ENCODE data around the gene SLC7A5.
"Not testable (repeated sequence)": the region's sequence is repeated elsewhere in the genome, so short reads cannot be mapped to it uniquely, and the experiment has no call there.

Gene SLC7A5

GRCh38 chr16:87863327-87863635 is 6.0 kb downstream of the SLC7A5 start:
- intact Hi-C loops (cut with DNase I); DNase-seq: not testable (repeated sequence)

GRCh38 chr16:87862597-87863326 is 6.5 kb downstream of the SLC7A5 start:
- intact Hi-C loops (cut with DNase I) = not testable (repeated sequence)
- DNase-seq = peak in 2 of 10 donors; percentile 50 to 87

GRCh38 chr16:87861300-87862099 is 7.8 kb downstream of the SLC7A5 start:
- intact Hi-C loops (cut with DNase I) = not testable (repeated sequence)

GRCh38 chr16:87860553-87861299 is 8.6 kb downstream of the SLC7A5 start:
- intact Hi-C loops (cut with DNase I) = no loop called here
- DNase-seq = peak in 1 of 10 donors; percentile 80

More at GRCh38 chr16:87861300-87862099, 7.8 kb downstream of the SLC7A5 start:
- peak in 1 of 10 donors; percentile 57 for DNase-seq

GRCh38 chr16:87858151-87858993 is 10.9 kb downstream of the SLC7A5 start:
- peak in 7 of 10 donors; percentile 50 to 94 (median 62) for DNase-seq
- intact Hi-C loops (cut with DNase I) = not testable (repeated sequence)

- DNase-seq = no peak
- intact Hi-C loops (cut with DNase I) = no loop called here
Measured at GRCh38 chr16:87856791-87857228, 12.5 kb downstream of the SLC7A5 start.

- intact Hi-C loops (cut with DNase I) = no loop called here
- peak in 2 of 10 donors; percentile 42 to 91 for DNase-seq
Measured at GRCh38 chr16:87855852-87856715, 13.2 kb downstream of the SLC7A5 start.

- intact Hi-C loops (cut with DNase I) = no loop called here
- no peak for DNase-seq
Measured at GRCh38 chr16:87854907-87855683, 14.2 kb downstream of the SLC7A5 start.

GRCh38 chr16:87854053-87854906 is 15.0 kb downstream of the SLC7A5 start:
- no peak for DNase-seq
- intact Hi-C loops (cut with DNase I) = no loop called here

GRCh38 chr16:87853411-87854052 is 15.8 kb downstream of the SLC7A5 start:
- intact Hi-C loops (cut with DNase I) = no loop called here
- peak; percentile 74 to 99 (median 88) for DNase-seq

- DNase-seq = no peak
- intact Hi-C loops (cut with DNase I) = loop anchor here (2.0 kb wide), 1 partner anchor 19 kb away; no protein-coding TSS in a partner anchor
Measured at GRCh38 chr16:87851601-87852000, 17.7 kb downstream of the SLC7A5 start.

GRCh38 chr16:87851141-87851587 is 18.1 kb downstream of the SLC7A5 start:
- DNase-seq = no peak
- intact Hi-C loops (cut with DNase I) = loop anchor here (2.0 kb wide), 1 partner anchor 20 kb away; no protein-coding TSS in a partner anchor

- intact Hi-C loops (cut with DNase I) = loop anchor here (2.0 kb wide), 1 partner anchor 20 kb away; no protein-coding TSS in a partner anchor
- DNase-seq = peak in 8 of 10 donors; percentile 55 to 95 (median 69)
Measured at GRCh38 chr16:87850009-87851006, 19.0 kb downstream of the SLC7A5 start.

- peak in 1 of 10 donors; percentile 74 for DNase-seq
- intact Hi-C loops (cut with DNase I) = loop anchor here (2.0 kb wide), 1 partner anchor 21 kb away; no protein-coding TSS in a partner anchor
Measured at GRCh38 chr16:87849419-87850008, 19.8 kb downstream of the SLC7A5 start.

Data from posterior cingulate gyrus (tissue), 11 donors.